Mesenchymal stem cell (in vitro differentiated cells and primary cell): Measurements from ENCODE around the gene POLR2J2.
"Not testable (repeated sequence)": the region's sequence is repeated elsewhere in the genome, so short reads cannot be mapped to it uniquely, and the experiment has no call there.

Experiments
- DNase-seq: peaks from one replicate; pipeline ENCODE4 v3.0.0-alpha.2; 2013
- H2AFZ ChIP-seq: one replicate; pipeline ENCODE4 v1.6.1; 2013; ENCODE audit warnings: low read depth, mild to moderate bottlenecking, control low read depth, inconsistent platforms, low read length, moderate library complexity
- H2AK5ac ChIP-seq: 2 replicates; pipeline ENCODE4 v1.6.1; 2013; ENCODE audit warnings: low read length, moderate library complexity, mild to moderate bottlenecking, inconsistent platforms; ENCODE audit not compliant: severe bottlenecking
- H2BK120ac ChIP-seq: one replicate; pipeline ENCODE4 v1.6.1; 2013; ENCODE audit warnings: low read depth, mild to moderate bottlenecking, inconsistent platforms, low read length, moderate library complexity
- H2BK12ac ChIP-seq, 2 experiments: one replicate each; pipeline ENCODE4 v1.6.1; 2013; ENCODE audit warnings: inconsistent platforms in 2 of 2, low read length in 2 of 2, mild to moderate bottlenecking in 2 of 2, moderate library complexity in 2 of 2, control low read depth in 1 of 2
- H2BK15ac ChIP-seq: one replicate; pipeline ENCODE4 v1.6.1; 2013; ENCODE audit warnings: mild to moderate bottlenecking, low read depth, inconsistent platforms; ENCODE audit not compliant: poor library complexity, severe bottlenecking
- H2BK5ac ChIP-seq: 2 replicates; pipeline ENCODE4 v1.6.1; 2013; ENCODE audit warnings: low read depth, mild to moderate bottlenecking, low read length, control low read depth, inconsistent platforms; ENCODE audit not compliant: poor library complexity, severe bottlenecking
- H3K14ac ChIP-seq, 2 experiments: one replicate each; pipeline ENCODE4 v1.6.1; 2013; ENCODE audit warnings: inconsistent platforms in 2 of 2, low read length in 2 of 2, control low read depth in 1 of 2, mild to moderate bottlenecking in 1 of 2, moderate library complexity in 1 of 2
- H3K18ac ChIP-seq, 2 experiments: one replicate each; pipeline ENCODE4 v1.6.1; 2013; ENCODE audit warnings: inconsistent platforms in 2 of 2, low read length in 2 of 2, control low read depth in 1 of 2, low read depth in 1 of 2, mild to moderate bottlenecking in 1 of 2
- H3K23ac ChIP-seq, 2 experiments: one replicate each; pipeline ENCODE4 v1.6.1; 2013; ENCODE audit warnings: inconsistent platforms in 2 of 2, low read length in 2 of 2, mild to moderate bottlenecking in 2 of 2, moderate library complexity in 2 of 2, control low read depth in 1 of 2
- H3K27ac ChIP-seq: 2 replicates; pipeline ENCODE4 v1.5.1; 2013; ENCODE audit warnings: mild to moderate bottlenecking, moderate library complexity, low read length, control low read depth, inconsistent platforms; ENCODE audit not compliant: poor library complexity, severe bottlenecking
- H3K27me3 ChIP-seq, 2 experiments: 2 replicates each; pipeline versions ENCODE4 v1.6.1 to v1.7.0; 2013; ENCODE audit warnings: low read length in 2 of 2, mild to moderate bottlenecking in 2 of 2, moderate library complexity in 2 of 2, control low read depth in 1 of 2, inconsistent platforms in 1 of 2; ENCODE audit not compliant: control insufficient read depth in 1 of 2, insufficient read depth in 1 of 2
- H3K36me3 ChIP-seq, 2 experiments: 2 replicates each; pipeline versions ENCODE4 v1.6.1 to v1.7.0; 2013; ENCODE audit warnings: low read length in 2 of 2, control low read depth in 1 of 2, inconsistent platforms in 1 of 2, low read depth in 1 of 2, mild to moderate bottlenecking in 1 of 2; ENCODE audit not compliant: insufficient read depth in 2 of 2, control insufficient read depth in 1 of 2
- H3K4ac ChIP-seq, 2 experiments: one replicate each; pipeline ENCODE4 v1.6.1; 2013; ENCODE audit warnings: inconsistent platforms in 2 of 2, low read length in 2 of 2, mild to moderate bottlenecking in 2 of 2, moderate library complexity in 2 of 2, control low read depth in 1 of 2, low read depth in 1 of 2
- H3K4me1 ChIP-seq: 2 replicates; pipeline ENCODE4 v1.6.1; 2013; ENCODE audit warnings: low read depth, low read length, control low read depth; ENCODE audit not compliant: control insufficient read depth, insufficient read depth
- H3K4me2 ChIP-seq: 2 replicates; pipeline ENCODE4 v1.6.1; 2013; ENCODE audit warnings: low read length, mild to moderate bottlenecking, inconsistent platforms; ENCODE audit not compliant: poor library complexity, severe bottlenecking
- H3K4me3 ChIP-seq, 2 experiments: 2 replicates each; pipeline versions ENCODE4 v1.5.1 to v1.7.0; 2013; ENCODE audit warnings: low read length in 2 of 2, mild to moderate bottlenecking in 2 of 2, control low read depth in 1 of 2, low read depth in 1 of 2; ENCODE audit not compliant: insufficient read depth in 1 of 2
- H3K79me1 ChIP-seq: replicated peaks from 2 replicates; pipeline ENCODE4 v1.6.1; 2013; ENCODE audit warnings: mild to moderate bottlenecking, control low read depth, low read length, inconsistent platforms; ENCODE audit not compliant: poor library complexity, severe bottlenecking
- H3K9ac ChIP-seq: 2 replicates; pipeline ENCODE4 v1.7.0; 2013; ENCODE audit warnings: mild to moderate bottlenecking, low read length, moderate library complexity
- H3K9me3 ChIP-seq: 2 replicates; pipeline ENCODE4 v1.7.0; 2013; ENCODE audit warnings: mild to moderate bottlenecking, low read length; ENCODE audit not compliant: control insufficient read depth
- H4K8ac ChIP-seq: one replicate; pipeline ENCODE4 v1.6.1; 2013; ENCODE audit warnings: inconsistent platforms, mild to moderate bottlenecking, low read length, moderate library complexity
- H4K91ac ChIP-seq: one replicate; pipeline ENCODE4 v1.6.1; 2013; ENCODE audit warnings: mild to moderate bottlenecking, low read length, inconsistent platforms
- WGBS: methylation state at CpG from one replicate; pipeline ENCODE4 v1.1.7; 2013; ENCODE audit warnings: mixed read lengths; 5-methylcytosine and 5-hydroxymethylcytosine counted together

The POLR2J2 gene

DNA sequence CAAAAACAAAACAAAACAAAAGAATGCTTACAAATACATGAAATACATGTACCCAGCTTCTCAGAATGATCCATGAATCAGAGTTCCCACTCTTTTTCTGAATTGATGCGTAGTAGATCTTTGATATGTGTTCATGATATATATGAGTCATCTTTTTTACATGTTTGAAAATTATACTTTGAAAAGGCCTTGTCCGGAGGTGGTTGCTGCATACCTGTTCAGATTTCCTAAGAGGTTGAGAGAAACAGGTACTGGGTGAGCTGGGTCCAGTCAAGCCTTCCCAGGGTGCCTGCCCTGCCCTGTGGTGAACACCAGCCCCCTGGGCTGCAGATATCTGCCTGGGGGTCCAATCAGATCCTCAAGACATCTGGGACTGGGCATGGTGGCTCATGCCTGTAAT is 4.1 kb upstream of the POLR2J2 start:
- no CpG with 5 or more reads among the region's 2 CpGs for WGBS
- H3K9me3 ChIP-seq, H3K27me3 ChIP-seq, H3K79me1 ChIP-seq, H2BK5ac ChIP-seq, H2AFZ ChIP-seq, H4K91ac ChIP-seq, H3K14ac ChIP-seq, H3K4me2 ChIP-seq, H2AK5ac ChIP-seq, H3K18ac ChIP-seq, H3K27ac ChIP-seq, H3K4me1 ChIP-seq, H3K9ac ChIP-seq, H4K8ac ChIP-seq, H2BK15ac ChIP-seq, DNase-seq, H2BK12ac ChIP-seq, H3K4me3 ChIP-seq, H3K4ac ChIP-seq, H3K36me3 ChIP-seq, H2BK120ac ChIP-seq, H3K23ac ChIP-seq: not testable (repeated sequence)

DNA sequence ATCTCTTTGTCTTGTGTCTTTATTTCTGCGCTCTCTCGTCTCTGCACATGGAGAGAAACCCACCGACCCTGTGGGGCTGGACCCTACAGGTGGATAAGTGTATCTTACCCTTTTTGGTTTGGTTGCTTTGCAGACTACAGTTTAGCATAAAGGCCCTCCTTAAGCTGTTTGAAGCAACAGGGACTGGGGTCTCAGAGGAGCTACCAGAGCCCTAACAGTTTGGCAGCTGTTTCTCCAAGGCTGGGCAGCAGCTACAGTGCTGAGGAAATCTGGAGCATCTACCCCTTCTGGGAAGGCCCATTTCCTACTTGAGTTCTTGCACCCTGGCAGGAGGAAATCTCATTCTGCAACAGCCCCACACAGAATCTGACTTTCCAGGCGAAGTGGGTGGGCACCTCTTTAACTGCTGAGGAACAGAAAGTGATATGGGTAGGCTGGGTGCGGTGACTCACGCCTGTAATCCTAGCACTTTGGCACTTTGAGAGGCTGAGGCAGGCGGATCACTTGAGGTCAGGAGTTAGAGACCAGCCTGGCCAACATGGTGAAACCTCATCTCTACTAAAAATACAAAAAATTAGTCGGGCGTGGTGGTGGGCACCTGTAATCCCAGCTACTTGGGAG is 2.1 kb upstream of the POLR2J2 start:
- H4K91ac ChIP-seq, H3K4me3 ChIP-seq, H2BK12ac ChIP-seq, H3K36me3 ChIP-seq, H4K8ac ChIP-seq, H3K27me3 ChIP-seq, H3K9me3 ChIP-seq, H3K18ac ChIP-seq, H3K4ac ChIP-seq, H2BK120ac ChIP-seq, DNase-seq, H3K9ac ChIP-seq, H3K27ac ChIP-seq, H2BK5ac ChIP-seq, H2AK5ac ChIP-seq, H3K14ac ChIP-seq, H3K79me1 ChIP-seq, H3K4me2 ChIP-seq, H3K23ac ChIP-seq, H3K4me1 ChIP-seq, H2AFZ ChIP-seq, H2BK15ac ChIP-seq: not testable (repeated sequence)
- whole genome bisulfite sequencing, result no CpG with 5 or more reads among the region's 9 CpGs

DNA sequence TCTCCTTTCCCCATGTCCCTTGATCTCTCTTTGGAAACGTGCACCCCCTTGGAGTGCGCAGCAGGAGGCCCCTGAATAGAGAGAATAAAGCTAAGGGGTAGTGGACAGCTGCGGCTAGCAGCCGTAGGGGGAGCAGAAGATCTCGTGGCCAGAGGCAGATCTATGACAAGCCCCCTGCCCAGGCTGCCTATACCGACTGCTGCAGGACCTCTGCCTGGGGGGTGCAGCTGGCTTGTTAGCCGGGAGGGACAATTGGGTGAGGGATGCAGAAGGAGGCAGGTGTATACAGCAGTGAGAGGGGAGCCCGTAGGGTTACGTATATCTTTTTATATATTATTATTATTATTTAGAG is 469 bp upstream of the POLR2J2 start:
- not testable (repeated sequence) for H2BK15ac ChIP-seq, H4K8ac ChIP-seq, H3K9ac ChIP-seq, H3K14ac ChIP-seq, H3K27ac ChIP-seq, H3K79me1 ChIP-seq, H2BK12ac ChIP-seq, H2AK5ac ChIP-seq, H3K4me2 ChIP-seq, H2BK5ac ChIP-seq, H3K4ac ChIP-seq, DNase-seq, H3K23ac ChIP-seq, H3K18ac ChIP-seq, H3K4me1 ChIP-seq, H3K36me3 ChIP-seq, H3K9me3 ChIP-seq, H2AFZ ChIP-seq, H4K91ac ChIP-seq, H3K27me3 ChIP-seq, H3K4me3 ChIP-seq, H2BK120ac ChIP-seq
- WGBS, result no CpG with 5 or more reads among the region's 9 CpGs

DNA sequence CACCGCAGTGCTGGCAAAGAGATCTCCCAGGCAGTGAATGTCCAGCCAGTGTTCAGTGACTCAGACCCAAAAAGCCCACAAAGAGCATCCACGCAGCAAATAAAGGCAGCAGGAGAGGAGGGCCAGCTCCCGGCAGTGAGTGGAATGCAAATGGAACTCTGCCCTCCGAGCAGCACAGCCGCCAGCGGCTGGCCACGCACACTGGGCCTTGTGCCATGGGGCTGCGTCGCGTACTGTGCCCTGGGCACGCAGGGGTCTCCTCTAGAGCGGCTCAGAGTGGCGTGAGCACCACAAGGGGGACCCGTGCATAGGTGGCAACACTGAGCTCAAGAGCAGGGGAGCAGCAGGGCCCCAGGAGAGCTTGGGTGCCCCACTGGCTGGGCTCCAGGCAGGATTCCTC is 3.9 kb downstream of the POLR2J2 start:
- not testable (repeated sequence) for H2BK5ac ChIP-seq, H2BK120ac ChIP-seq, H3K9ac ChIP-seq, H2AK5ac ChIP-seq, H3K79me1 ChIP-seq, H4K8ac ChIP-seq, H3K36me3 ChIP-seq, H3K4me2 ChIP-seq, H3K18ac ChIP-seq, H4K91ac ChIP-seq, DNase-seq, H3K27ac ChIP-seq, H2BK12ac ChIP-seq, H3K4ac ChIP-seq, H3K4me3 ChIP-seq, H3K27me3 ChIP-seq, H3K9me3 ChIP-seq, H3K4me1 ChIP-seq, H3K14ac ChIP-seq, H2BK15ac ChIP-seq, H3K23ac ChIP-seq, H2AFZ ChIP-seq
- WGBS, result no CpG with 5 or more reads among the region's 14 CpGs
